Endodermal cell (in vitro differentiated cells): ENCODE results near the gene ACVR1. TPM values are rescaled to one million over a fixed set of nuclear protein-coding genes. Genes with fewer than 3 reads are reported as not detected.

ENCODE experiments used
- DNase-seq: peaks from one replicate; pipeline ENCODE4 v3.0.0-alpha.2; 2017
- H3K27ac ChIP-seq: 2 replicates; pipeline ENCODE4 v1.5.1; 2013; ENCODE audit warnings: mild to moderate bottlenecking, low read depth, low read length, moderate library complexity
- H3K27me3 ChIP-seq: 2 replicates; pipeline ENCODE4 v1.6.1; 2013; ENCODE audit warnings: mild to moderate bottlenecking, low read length, moderate library complexity; ENCODE audit not compliant: insufficient read depth, control insufficient read depth, poor library complexity, severe bottlenecking
- H3K36me3 ChIP-seq: 2 replicates; pipeline ENCODE4 v1.7.0; 2013; ENCODE audit warnings: mild to moderate bottlenecking, low read length, moderate library complexity; ENCODE audit not compliant: control insufficient read depth, insufficient read depth
- H3K4me1 ChIP-seq: one replicate; pipeline ENCODE4 v1.7.0; 2013; ENCODE audit warnings: low read length; ENCODE audit not compliant: control insufficient read depth, insufficient read depth
- H3K4me3 ChIP-seq: 2 replicates; pipeline ENCODE4 v1.5.1; 2013; ENCODE audit warnings: mild to moderate bottlenecking, low read length, moderate library complexity
- H3K9ac ChIP-seq: 2 replicates; pipeline ENCODE4 v1.6.1; 2013; ENCODE audit warnings: mild to moderate bottlenecking, low read length, moderate library complexity; ENCODE audit not compliant: poor library complexity, severe bottlenecking; ENCODE audit errors: extremely low read depth
- H3K9me3 ChIP-seq: 2 replicates; pipeline ENCODE4 v1.6.1; 2013; ENCODE audit warnings: mild to moderate bottlenecking, low read length, moderate library complexity; ENCODE audit not compliant: control insufficient read depth
- H3K27ac Mint-ChIP-seq: 2 replicates; pipeline ENCODE4 v1.8.0; 2020; ENCODE audit warnings: mixed read lengths
- H3K27me3 Mint-ChIP-seq: 2 replicates; pipeline ENCODE4 v1.8.0; 2021; ENCODE audit warnings: mild to moderate bottlenecking, mixed read lengths; ENCODE audit not compliant: insufficient read depth
- H3K36me3 Mint-ChIP-seq: 2 replicates; pipeline ENCODE4 v1.8.0; 2020; ENCODE audit warnings: low read depth, mixed read lengths
- H3K4me1 Mint-ChIP-seq: 2 replicates; pipeline ENCODE4 v1.8.0; 2020; ENCODE audit warnings: mixed read lengths
- H3K4me3 Mint-ChIP-seq: 2 replicates; pipeline ENCODE4 v1.8.0; 2020; ENCODE audit warnings: mild to moderate bottlenecking, moderate library complexity, mixed read lengths
- H3K9me3 Mint-ChIP-seq: 2 replicates; pipeline ENCODE4 v1.8.0; 2020; ENCODE audit warnings: mild to moderate bottlenecking, mixed read lengths
- CTCF ChIP-seq: fragments of 200-600 bp; sonication (generic); conservative IDR thresholded peaks from 2 replicates; pipeline ENCODE4 v1.5.0; 2021; ENCODE audit warnings: antibody characterized with exemption, mild to moderate bottlenecking
- WGBS, 2 experiments: methylation state at CpG; one replicate each; pipeline versions ENCODE4 v1.1.5 to v1.1.7; 2013; ENCODE audit warnings: missing lambda C conversion rate in 2 of 2, mixed read lengths in 1 of 2; ENCODE audit not compliant: insufficient coverage in 1 of 2, insufficient read length in 1 of 2; 5-methylcytosine and 5-hydroxymethylcytosine counted together
- total RNA-seq, 2 donors: library from RNA; stranded (reverse); fragmentation: NEBNext Ultra II Directional in 1 of 2; extraction: Animal tissue kit (Norgen Biotek cat#: 25700) in 1 of 2; gene quantifications; 2 replicates in 1 of 2; 3 replicates in 1 of 2; pipeline ENCODE4 v1.2.1, GENCODE V29; 2021

The ACVR1 gene
- total RNA-seq, 2 donors from 2014 or later: 21.1 to 26.9 TPM

- H3K4me3 ChIP-seq: no peak overlapping the region
- H3K27me3 ChIP-seq: no peaks in the 10 kb centered on the region
- H3K4me3 Mint-ChIP-seq: no peak overlapping the region
- no peaks in the 10 kb centered on the region for H3K9me3 Mint-ChIP-seq
- no peak overlapping the region for H3K27ac ChIP-seq
- no peak for TF ChIP-seq CTCF
- H3K27ac Mint-ChIP-seq: no peak overlapping the region
- H3K4me1 ChIP-seq: no peaks in the 10 kb centered on the region
- no peak for DNase-seq
- H3K9me3 ChIP-seq: no peaks in the 10 kb centered on the region
- H3K36me3 ChIP-seq: no peaks in the 10 kb centered on the region
- H3K27me3 Mint-ChIP-seq: no peaks in the 10 kb centered on the region
- no peaks in the 10 kb centered on the region for H3K36me3 Mint-ChIP-seq
- WGBS, 2 experiments: 71 to 86% methylated on average over 1 to 6 of the region's 6 CpGs
- peaks cover 12% of the 10 kb centered on the region for H3K4me1 Mint-ChIP-seq
- H3K9ac ChIP-seq: no peak overlapping the region
These were observed 43.1 kb upstream of the ACVR1 start for GRCh38 chr2:157919181-157919580.

GRCh38 chr2:157918319-157918718, 42.2 kb upstream of the ACVR1 start:
- no peaks in the 10 kb centered on the region for H3K36me3 Mint-ChIP-seq
- no peaks in the 10 kb centered on the region for H3K9me3 Mint-ChIP-seq
- Histone ChIP-seq H3K27ac (no peak overlapping the region), H3K9ac (no peak overlapping the region), H3K4me3 (no peak overlapping the region), H3K36me3 (no peaks in the 10 kb centered on the region), H3K27me3 (no peaks in the 10 kb centered on the region), H3K9me3 (no peaks in the 10 kb centered on the region), H3K4me1 (no peaks in the 10 kb centered on the region)
- no peak overlapping the region for H3K27ac Mint-ChIP-seq
- 60 to 83% methylated on average over 1 of the region's 1 CpG for WGBS, 2 experiments
- H3K4me3 Mint-ChIP-seq: no peak overlapping the region
- H3K27me3 Mint-ChIP-seq: no peaks in the 10 kb centered on the region
- DNase-seq: no peak
- TF ChIP-seq CTCF: no peak
- peaks cover 7% of the 10 kb centered on the region for H3K4me1 Mint-ChIP-seq

GRCh38 chr2:157911750-157912149, 35.6 kb upstream of the ACVR1 start:
- Mint-ChIP-seq H3K4me1 (peaks cover 10% of the 10 kb centered on the region), H3K27ac (no peak overlapping the region), H3K9me3 (no peaks in the 10 kb centered on the region), H3K36me3 (no peaks in the 10 kb centered on the region), H3K4me3 (no peak overlapping the region), H3K27me3 (no peaks in the 10 kb centered on the region)
- H3K4me3 ChIP-seq: no peak overlapping the region
- H3K36me3 ChIP-seq: no peaks in the 10 kb centered on the region
- H3K27me3 ChIP-seq: no peaks in the 10 kb centered on the region
- no peaks in the 10 kb centered on the region for H3K4me1 ChIP-seq
- no peak for DNase-seq
- H3K9ac ChIP-seq: no peak overlapping the region
- no peak overlapping the region for H3K27ac ChIP-seq
- TF ChIP-seq CTCF: no peak
- no peaks in the 10 kb centered on the region for H3K9me3 ChIP-seq
